ENCODE results near the gene PLXDC2. TPM values are rescaled to one million over a fixed set of nuclear protein-coding genes. Genes with fewer than 3 reads are reported as not detected.
"Not testable (repeated sequence)": the region's sequence is repeated elsewhere in the genome, so short reads cannot be mapped to it uniquely, and the experiment has no call there.

The PLXDC2 gene
- 10 to 100 TPM; 16.9 to 22.9 (median 21.6) TPM for total RNA-seq
- 17.3 TPM for total RNA-seq (2013)

DNA sequence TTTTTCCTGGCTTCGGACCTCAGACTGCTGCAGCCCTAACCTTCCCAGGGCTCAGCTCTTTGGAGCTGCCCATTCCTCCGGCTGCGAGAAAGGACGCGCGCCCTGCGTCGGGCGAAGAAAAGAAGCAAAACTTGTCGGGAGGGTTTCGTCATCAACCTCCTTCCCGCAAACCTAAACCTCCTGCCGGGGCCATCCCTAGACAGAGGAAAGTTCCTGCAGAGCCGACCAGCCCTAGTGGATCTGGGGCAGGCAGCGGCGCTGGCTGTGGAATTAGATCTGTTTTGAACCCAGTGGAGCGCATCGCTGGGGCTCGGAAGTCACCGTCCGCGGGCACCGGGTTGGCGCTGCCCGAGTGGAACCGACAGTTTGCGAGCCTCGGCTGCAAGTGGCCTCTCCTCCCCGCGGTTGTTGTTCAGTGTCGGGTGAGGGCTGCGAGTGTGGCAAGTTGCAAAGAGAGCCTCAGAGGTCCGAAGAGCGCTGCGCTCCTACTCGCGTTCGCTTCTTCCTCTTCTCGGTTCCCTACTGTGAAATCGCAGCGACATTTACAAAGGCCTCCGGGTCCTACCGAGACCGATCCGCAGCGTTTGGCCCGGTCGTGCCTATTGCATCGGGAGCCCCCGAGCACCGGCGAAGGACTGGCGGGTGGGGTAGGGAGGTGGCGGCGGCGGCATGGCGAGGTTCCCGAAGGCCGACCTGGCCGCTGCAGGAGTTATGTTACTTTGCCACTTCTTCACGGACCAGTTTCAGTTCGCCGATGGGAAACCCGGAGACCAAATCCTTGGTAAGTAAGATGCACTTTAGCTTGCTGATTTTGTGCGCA, at the start of gene PLXDC2:
TSS of gene PLXDC2 (plus strand) at position 22 of the 820 bp plus-strand sequence.
- peaks cover 12% of the 10 kb centered on the region for H3K4me1 ChIP-seq (ENCODE audit: control insufficient read depth, insufficient read depth, low read length)
- ATAC-seq = peak; percentile 39 to 66 (median 60)
- peak within 1 kb of the TSS; percentile 64 to 68 for H3K27ac Mint-ChIP-seq
- H3K4me3 ChIP-seq (ENCODE audit: low read length) = peak within 1 kb of the TSS; percentile 36
- H3K27me3 ChIP-seq (ENCODE audit: control insufficient read depth, insufficient read depth, low read length) = peaks cover 6% of the 10 kb centered on the region
- peaks cover 31 to 41% of the 10 kb centered on the region in 2 donors for H3K4me1 Mint-ChIP-seq
- H3K4me3 Mint-ChIP-seq = peak within 1 kb of the TSS; percentile 96
- 4% methylated on average over 64 of the region's 65 CpGs for WGBS (ENCODE audit: insufficient coverage)
- no peaks in the 10 kb centered on the region for H3K9me3 ChIP-seq (ENCODE audit: control insufficient read depth, insufficient read depth, low read length)
- DNase-seq = peak; percentile 4 to 26
- TF ChIP-seq, protein P1, sequence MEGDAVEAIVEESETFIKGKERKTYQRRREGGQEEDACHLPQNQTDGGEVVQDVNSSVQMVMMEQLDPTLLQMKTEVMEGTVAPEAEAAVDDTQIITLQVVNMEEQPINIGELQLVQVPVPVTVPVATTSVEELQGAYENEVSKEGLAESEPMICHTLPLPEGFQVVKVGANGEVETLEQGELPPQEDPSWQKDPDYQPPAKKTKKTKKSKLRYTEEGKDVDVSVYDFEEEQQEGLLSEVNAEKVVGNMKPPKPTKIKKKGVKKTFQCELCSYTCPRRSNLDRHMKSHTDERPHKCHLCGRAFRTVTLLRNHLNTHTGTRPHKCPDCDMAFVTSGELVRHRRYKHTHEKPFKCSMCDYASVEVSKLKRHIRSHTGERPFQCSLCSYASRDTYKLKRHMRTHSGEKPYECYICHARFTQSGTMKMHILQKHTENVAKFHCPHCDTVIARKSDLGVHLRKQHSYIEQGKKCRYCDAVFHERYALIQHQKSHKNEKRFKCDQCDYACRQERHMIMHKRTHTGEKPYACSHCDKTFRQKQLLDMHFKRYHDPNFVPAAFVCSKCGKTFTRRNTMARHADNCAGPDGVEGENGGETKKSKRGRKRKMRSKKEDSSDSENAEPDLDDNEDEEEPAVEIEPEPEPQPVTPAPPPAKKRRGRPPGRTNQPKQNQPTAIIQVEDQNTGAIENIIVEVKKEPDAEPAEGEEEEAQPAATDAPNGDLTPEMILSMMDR (IDR thresholded peaks at IDR 0.05) = no peak
- H3K27me3 Mint-ChIP-seq (ENCODE audit: low read depth in 2 of 2) = peaks cover 22 to 33% of the 10 kb centered on the region in 2 donors
- intact Hi-C loops (cut with micrococcal nuclease) = loop anchor here (5.0 to 10.0 kb wide), 2 partner anchors 798 to 1041 kb away; no protein-coding TSS in a partner anchor
- no peaks in the 10 kb centered on the region for H3K9me3 Mint-ChIP-seq
- H3K27ac ChIP-seq (ENCODE audit: low read length) = no peak within 1 kb of the TSS
- H3K36me3 ChIP-seq (ENCODE audit: control insufficient read depth, insufficient read depth, low read length) = no peaks in the 10 kb centered on the region
- H3K36me3 Mint-ChIP-seq = no peaks in the 10 kb centered on the region

DNA sequence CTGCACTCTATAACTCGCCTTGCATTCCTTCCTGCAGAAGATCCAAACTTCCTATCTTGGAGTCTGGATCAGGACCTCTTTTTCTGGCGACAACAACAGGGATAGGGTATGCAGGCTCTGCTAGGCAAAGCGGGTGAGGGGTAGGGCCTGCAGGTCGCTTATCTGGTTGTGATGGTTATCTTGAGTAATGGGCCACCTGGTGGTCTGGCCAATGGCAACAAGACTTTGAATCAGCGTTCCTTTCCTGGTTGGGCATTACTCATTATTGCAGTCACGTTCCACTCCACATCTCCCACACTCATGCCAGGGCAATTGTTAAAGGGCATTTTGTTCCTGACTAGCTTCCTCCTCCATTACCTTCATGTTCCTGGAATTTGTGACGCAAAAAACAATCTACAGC, 48.4 kb upstream of the PLXDC2 start:
- no peak overlapping the region for H3K27ac Mint-ChIP-seq
- H3K4me3 Mint-ChIP-seq = no peak overlapping the region
- TF ChIP-seq, protein P1 (IDR thresholded peaks at IDR 0.05) = no peak
- intact Hi-C loops (cut with micrococcal nuclease) = no loop called here
- Histone ChIP-seq H3K27ac (ENCODE audit: low read length) (no peak overlapping the region), H3K4me3 (ENCODE audit: low read length) (no peak overlapping the region), H3K36me3 (ENCODE audit: control insufficient read depth, insufficient read depth, low read length) (no peaks in the 10 kb centered on the region), H3K27me3 (ENCODE audit: control insufficient read depth, insufficient read depth, low read length) (no peaks in the 10 kb centered on the region), H3K4me1 (ENCODE audit: control insufficient read depth, insufficient read depth, low read length) (no peaks in the 10 kb centered on the region), H3K9me3 (ENCODE audit: control insufficient read depth, insufficient read depth, low read length) (no peaks in the 10 kb centered on the region)
- ATAC-seq (no peak), DNase-seq (no peak)
- H3K27me3 Mint-ChIP-seq (ENCODE audit: low read depth in 2 of 2) = no peaks in the 10 kb centered on the region
- H3K36me3 Mint-ChIP-seq = no peaks in the 10 kb centered on the region
- peaks cover 0 to 5% of the 10 kb centered on the region in 2 donors for H3K4me1 Mint-ChIP-seq
- WGBS (ENCODE audit: insufficient coverage) = 90% methylated on average over 6 of the region's 7 CpGs
- H3K9me3 Mint-ChIP-seq = no peaks in the 10 kb centered on the region

DNA sequence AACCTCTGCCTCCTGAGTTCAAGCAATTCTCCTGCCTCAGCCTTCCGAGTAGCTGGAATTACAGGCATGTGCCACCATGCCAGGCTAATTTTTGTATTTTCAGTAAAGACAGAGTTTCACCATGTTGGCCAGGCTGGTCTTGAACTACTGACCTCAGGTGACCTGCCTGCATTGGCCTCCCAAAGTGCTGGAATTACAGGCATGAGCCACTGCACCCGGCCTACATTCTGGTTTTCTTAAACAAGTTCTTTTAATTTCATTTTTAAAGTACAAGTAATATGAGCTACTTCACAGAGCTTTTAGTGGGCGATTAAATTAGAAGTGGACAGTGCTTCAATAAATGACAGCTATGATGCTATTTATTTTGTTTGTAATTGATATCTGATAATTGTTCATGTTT, 46.4 kb upstream of the PLXDC2 start:
- H3K9me3 ChIP-seq (ENCODE audit: control insufficient read depth, insufficient read depth, low read length); ATAC-seq; intact Hi-C loops (cut with micrococcal nuclease); DNase-seq; H3K9me3 Mint-ChIP-seq; H3K27me3 ChIP-seq (ENCODE audit: control insufficient read depth, insufficient read depth, low read length); H3K27me3 Mint-ChIP-seq (ENCODE audit: low read depth in 2 of 2); H3K36me3 ChIP-seq (ENCODE audit: control insufficient read depth, insufficient read depth, low read length); H3K27ac ChIP-seq (ENCODE audit: low read length); H3K4me1 Mint-ChIP-seq; H3K4me3 Mint-ChIP-seq; H3K27ac Mint-ChIP-seq; H3K36me3 Mint-ChIP-seq; H3K4me3 ChIP-seq (ENCODE audit: low read length); H3K4me1 ChIP-seq (ENCODE audit: control insufficient read depth, insufficient read depth, low read length): not testable (repeated sequence)
- WGBS (ENCODE audit: insufficient coverage) = 83% methylated on average over 3 of the region's 3 CpGs

DNA sequence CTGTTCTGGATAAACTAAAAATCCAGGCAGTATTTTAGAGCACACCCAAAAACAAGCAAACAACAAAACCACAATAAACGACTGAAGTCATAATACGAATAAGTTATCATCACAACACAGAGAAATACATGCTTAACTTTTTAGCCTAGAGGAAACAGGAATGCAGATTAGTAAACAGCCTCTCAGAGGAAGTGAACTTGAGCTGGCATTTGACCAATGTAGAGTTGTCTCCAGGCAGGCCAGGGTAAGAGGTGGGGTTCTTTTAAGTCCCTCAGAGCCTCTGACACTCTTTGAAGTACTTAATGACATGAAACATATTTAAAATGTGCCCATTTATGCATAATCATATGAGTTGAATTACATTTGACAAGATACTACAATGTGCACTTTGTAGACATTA, 43.3 kb upstream of the PLXDC2 start:
- no peaks in the 10 kb centered on the region for H3K27me3 ChIP-seq (ENCODE audit: control insufficient read depth, insufficient read depth, low read length)
- no peaks in the 10 kb centered on the region for H3K9me3 Mint-ChIP-seq
- H3K27me3 Mint-ChIP-seq (ENCODE audit: low read depth in 2 of 2) = peaks cover 7% of the 10 kb centered on the region in 2 donors
- intact Hi-C loops (cut with micrococcal nuclease) = no loop called here
- H3K27ac Mint-ChIP-seq = no peak overlapping the region
- no peak for ATAC-seq
- TF ChIP-seq, protein P1 (IDR thresholded peaks at IDR 0.05) = no peak
- no peaks in the 10 kb centered on the region for H3K36me3 Mint-ChIP-seq
- WGBS (ENCODE audit: insufficient coverage) = 40% methylated on average over 2 of the region's 2 CpGs
- H3K9me3 ChIP-seq (ENCODE audit: control insufficient read depth, insufficient read depth, low read length) = no peaks in the 10 kb centered on the region
- no peaks in the 10 kb centered on the region for H3K4me1 ChIP-seq (ENCODE audit: control insufficient read depth, insufficient read depth, low read length)
- DNase-seq = no peak
- H3K36me3 ChIP-seq (ENCODE audit: control insufficient read depth, insufficient read depth, low read length) = no peaks in the 10 kb centered on the region
- H3K4me3 ChIP-seq (ENCODE audit: low read length) = no peak overlapping the region
- no peak overlapping the region for H3K4me3 Mint-ChIP-seq
- peaks cover 0 to 5% of the 10 kb centered on the region in 2 donors for H3K4me1 Mint-ChIP-seq
- H3K27ac ChIP-seq (ENCODE audit: low read length) = no peak overlapping the region

All from natural killer cell (primary cell).